Prostate gland (tissue), 2 donors: ENCODE measurements around the gene ROR1. TPM values are rescaled to one million over a fixed set of nuclear protein-coding genes. Genes with fewer than 3 reads are reported as not detected.

ENCODE experiments used
- DNase-seq: peaks from one replicate; pipeline ENCODE4 v3.0.0-alpha.2; 2019; ENCODE audit warnings: low spot score
- H3K27ac ChIP-seq, 2 donors: fragments of 200-600 bp; sonication (generic); 2 replicates each; pipeline ENCODE4 v1.5.1; 2017 to 2019
- H3K27me3 ChIP-seq: fragments of 200-600 bp; sonication (generic); replicated peaks from 2 replicates; pipeline ENCODE4 v1.5.1; 2019; ENCODE audit not compliant: insufficient read depth
- H3K36me3 ChIP-seq, 2 donors: fragments of 200-600 bp; sonication (generic); 1 replicate in 1 of 2; 2 replicates in 1 of 2; pipeline versions ENCODE4 v1.5.1 to v1.8.1; 2017 to 2019
- H3K4me1 ChIP-seq: fragments of 200-600 bp; sonication (generic); replicated peaks from 2 replicates; pipeline ENCODE4 v1.5.1; 2019
- H3K4me3 ChIP-seq, 2 donors: fragments of 200-600 bp; sonication (generic); 2 replicates each; pipeline ENCODE4 v1.5.1; 2017 to 2019
- H3K9me3 ChIP-seq: fragments of 200-600 bp; sonication (generic); 2 replicates; pipeline ENCODE4 v1.5.1; 2017
- CTCF ChIP-seq, 4 experiments: fragments of 200-600 bp in 2 of 4; fragments of 450-650 bp in 2 of 4; sonication (generic) in 2 of 4; IDR thresholded peaks; 1 replicate in 3 of 4; 2 replicates in 1 of 4; pipeline ENCODE4 v1.5.1; 2016 to 2019; ENCODE audit warnings: antibody characterized with exemption in 4 of 4, mild to moderate bottlenecking in 2 of 4, moderate library complexity in 2 of 4
- POLR2A ChIP-seq: fragments of 450-650 bp; IDR thresholded peaks from one replicate; pipeline ENCODE4 v1.6.1; 2016; ENCODE audit warnings: antibody characterized with exemption, mild to moderate bottlenecking
- POLR2AphosphoS5 ChIP-seq: sonication (generic); formaldehyde crosslinking; IDR thresholded peaks from one replicate; pipeline ENCODE4 v1.6.1; 2017; ENCODE audit warnings: antibody characterized with exemption
- WGBS: methylation state at CpG from one replicate; pipeline ENCODE4 v1.1.5; 2018; 5-methylcytosine and 5-hydroxymethylcytosine counted together
- intact Hi-C: fragments of 100-400 bp; cut with DNase I; formaldehyde crosslinking; loops from one replicate; pipeline ENCODE4 v1.14.2; 2022
- total RNA-seq, 2 donors: library from RNA; depleted of rRNA; stranded (reverse); fragments of >200 nt; gene quantifications; one replicate each; pipeline ENCODE4 v1.1.0, GENCODE V29; 2016

The ROR1 gene
- total RNA-seq, 2 donors from 2014 or later, result 7.3 to 11.1 TPM

DNA sequence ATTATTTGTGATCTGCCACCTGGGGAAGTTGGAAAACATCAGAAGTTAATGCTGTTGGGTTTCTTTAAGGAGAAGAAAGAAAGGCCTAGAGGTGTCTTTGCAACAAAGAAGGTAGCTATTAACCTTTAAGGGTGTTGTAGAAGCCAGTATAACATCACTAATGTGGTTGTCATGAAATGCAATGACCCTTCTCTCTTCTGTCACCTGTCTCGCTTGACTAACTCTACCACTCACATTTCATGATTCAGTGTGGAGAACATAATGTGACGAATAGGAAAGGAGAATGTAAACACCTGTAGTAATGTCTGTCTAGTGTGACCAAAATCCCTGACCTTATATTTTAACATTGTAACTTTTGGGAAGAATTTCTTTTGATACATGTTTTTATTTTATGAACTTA is 217.9 kb downstream of the ROR1 start:
- no peaks in the 10 kb centered on the region for H3K9me3 ChIP-seq
- no peak overlapping the region for H3K4me3 ChIP-seq
- H3K27ac ChIP-seq, result no peak overlapping the region
- H3K4me1 ChIP-seq, result no peaks in the 10 kb centered on the region
- no peak for TF ChIP-seq POLR2A
- no peak for TF ChIP-seq POLR2AphosphoS5
- no peak for TF ChIP-seq CTCF (IDR thresholded peaks at IDR 0.05)
- 73% methylated on average over 2 of the region's 2 CpGs for WGBS
- no peak for DNase-seq
- intact Hi-C loops, result no loop called here
- H3K27me3 ChIP-seq, result no peaks in the 10 kb centered on the region
- H3K36me3 ChIP-seq, result no peaks in the 10 kb centered on the region

GRCh38 chr1:64000021-64000420 is 226.2 kb downstream of the ROR1 start:
- TF ChIP-seq POLR2AphosphoS5 (no peak), POLR2A (no peak), CTCF (IDR thresholded peaks at IDR 0.05) (no peak)
- H3K9me3 ChIP-seq, result no peaks in the 10 kb centered on the region
- DNase-seq, result no peak
- H3K27ac ChIP-seq, result no peak overlapping the region
- 81% methylated on average over 3 of the region's 3 CpGs for WGBS
- no peak overlapping the region for H3K4me3 ChIP-seq
- H3K27me3 ChIP-seq, result no peaks in the 10 kb centered on the region
- no peaks in the 10 kb centered on the region for H3K4me1 ChIP-seq
- intact Hi-C loops, result no loop called here
- no peaks in the 10 kb centered on the region for H3K36me3 ChIP-seq

- TF ChIP-seq POLR2A (no peak), CTCF (IDR thresholded peaks at IDR 0.05) (no peak), POLR2AphosphoS5 (no peak)
- no peaks in the 10 kb centered on the region for H3K9me3 ChIP-seq
- intact Hi-C loops, result no loop called here
- DNase-seq, result no peak
- no peak overlapping the region for H3K27ac ChIP-seq
- 71% methylated on average over 2 of the region's 2 CpGs for WGBS
- no peaks in the 10 kb centered on the region for H3K27me3 ChIP-seq
- H3K36me3 ChIP-seq, result no peaks in the 10 kb centered on the region
- no peaks in the 10 kb centered on the region for H3K4me1 ChIP-seq
- no peak overlapping the region for H3K4me3 ChIP-seq
Measured at GRCh38 chr1:64001038-64001437, 227.2 kb downstream of the ROR1 start.

DNA sequence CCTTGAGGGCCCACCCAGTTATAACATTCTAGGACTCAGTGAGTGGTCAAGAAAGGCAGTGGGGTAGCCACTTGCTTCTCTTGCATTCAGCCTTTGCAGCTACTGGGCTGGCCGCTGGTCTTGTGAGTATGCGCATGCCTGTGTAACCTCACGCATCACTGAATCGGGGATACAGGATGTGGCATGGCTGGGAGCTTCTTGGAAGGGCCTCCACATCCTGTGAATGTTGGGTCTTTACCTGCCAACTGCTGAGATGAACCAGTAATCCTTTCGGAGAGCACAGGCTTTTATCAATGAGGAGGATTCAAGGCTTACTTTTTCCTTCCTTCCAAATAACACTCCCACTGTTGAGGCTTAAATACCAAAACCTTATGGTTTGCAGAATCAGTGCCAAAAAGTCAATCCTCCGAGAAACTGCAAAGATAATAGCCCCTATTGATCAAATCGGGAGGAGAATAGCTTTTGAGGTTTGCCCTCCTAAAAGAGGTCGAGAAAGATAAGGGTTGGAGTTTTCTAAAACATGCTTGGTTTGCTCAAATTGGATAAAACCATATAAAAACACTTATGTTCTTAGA is 230.7 kb downstream of the ROR1 start:
- WGBS, result 86% methylated on average over 8 of the region's 8 CpGs
- H3K36me3 ChIP-seq, result no peaks in the 10 kb centered on the region
- no peaks in the 10 kb centered on the region for H3K9me3 ChIP-seq
- no peak for TF ChIP-seq POLR2A
- TF ChIP-seq CTCF (IDR thresholded peaks at IDR 0.05), result no peak
- no peak for TF ChIP-seq POLR2AphosphoS5
- no peak overlapping the region for H3K4me3 ChIP-seq
- H3K27me3 ChIP-seq, result no peaks in the 10 kb centered on the region
- intact Hi-C loops, result no loop called here
- no peak for DNase-seq
- no peaks in the 10 kb centered on the region for H3K4me1 ChIP-seq
- H3K27ac ChIP-seq, result no peak overlapping the region

- intact Hi-C loops, result no loop called here
- no peak overlapping the region for H3K27ac ChIP-seq
Measured at GRCh38 chr1:64005801-64006200, 232.0 kb downstream of the ROR1 start.

More at GRCh38 chr1:64005801-64006200, 232.0 kb downstream of the ROR1 start:
- H3K27me3 ChIP-seq, result no peaks in the 10 kb centered on the region
- no peak overlapping the region for H3K4me3 ChIP-seq
- TF ChIP-seq POLR2AphosphoS5, result no peak
- no peak for TF ChIP-seq POLR2A
- 37% methylated on average over 3 of the region's 3 CpGs for WGBS
- H3K36me3 ChIP-seq, result no peaks in the 10 kb centered on the region
- DNase-seq, result no peak
- H3K9me3 ChIP-seq, result no peaks in the 10 kb centered on the region
- H3K4me1 ChIP-seq, result no peaks in the 10 kb centered on the region
